HG02885 (cell line): ENCODE results near the gene DPP6.

ENCODE experiments used
- ATAC-seq: cut with Tn5 transposase; IDR thresholded peaks from one replicate; pipeline ENCODE4 v1.9.1; 2021; ENCODE audit warnings: mild to moderate bottlenecking; ENCODE audit not compliant: unreplicated experiment, poor library complexity

Gene DPP6

GRCh38 chr7:154324196-154324595, 272.0 kb downstream of the DPP6 start:
- no peak for ATAC-seq

DNA sequence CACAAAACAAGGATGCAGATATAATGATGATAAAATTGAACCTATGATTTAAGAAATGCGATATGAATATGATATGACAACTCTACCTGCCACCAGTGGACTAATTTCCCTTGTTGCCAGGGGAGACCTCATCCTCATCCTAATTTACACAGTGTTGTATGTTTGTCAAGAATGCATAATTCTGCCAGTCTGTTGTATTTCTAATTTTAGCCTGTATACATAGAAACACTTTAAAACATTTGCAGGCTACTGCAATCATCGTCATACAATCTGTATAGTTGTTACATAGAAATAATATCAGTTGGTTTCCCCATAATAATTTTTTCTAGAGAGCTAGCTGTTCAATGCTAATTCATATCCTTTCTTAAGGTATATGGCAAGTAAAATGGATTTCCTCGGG, 274.2 kb downstream of the DPP6 start:
- ATAC-seq, result no peak

DNA sequence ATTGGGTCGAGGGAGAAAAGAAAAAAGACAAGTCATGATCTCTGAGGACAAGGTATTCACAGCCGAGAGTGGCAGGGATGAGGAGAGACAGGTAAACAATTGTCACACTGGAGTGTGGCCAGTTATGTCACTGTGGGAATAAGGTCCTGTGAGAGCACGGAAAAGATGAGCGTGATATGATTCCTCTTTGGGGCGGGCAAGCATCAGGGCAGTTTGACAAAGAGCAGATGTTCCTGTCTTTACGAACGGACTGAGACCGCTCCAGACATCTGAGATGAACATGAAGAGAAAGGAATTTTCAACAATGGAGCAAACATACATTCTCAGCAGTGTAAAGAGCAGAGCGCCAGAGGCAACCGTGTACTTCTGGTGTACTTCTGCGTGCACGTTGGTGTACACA, 278.1 kb downstream of the DPP6 start:
- ATAC-seq, result no peak

DNA sequence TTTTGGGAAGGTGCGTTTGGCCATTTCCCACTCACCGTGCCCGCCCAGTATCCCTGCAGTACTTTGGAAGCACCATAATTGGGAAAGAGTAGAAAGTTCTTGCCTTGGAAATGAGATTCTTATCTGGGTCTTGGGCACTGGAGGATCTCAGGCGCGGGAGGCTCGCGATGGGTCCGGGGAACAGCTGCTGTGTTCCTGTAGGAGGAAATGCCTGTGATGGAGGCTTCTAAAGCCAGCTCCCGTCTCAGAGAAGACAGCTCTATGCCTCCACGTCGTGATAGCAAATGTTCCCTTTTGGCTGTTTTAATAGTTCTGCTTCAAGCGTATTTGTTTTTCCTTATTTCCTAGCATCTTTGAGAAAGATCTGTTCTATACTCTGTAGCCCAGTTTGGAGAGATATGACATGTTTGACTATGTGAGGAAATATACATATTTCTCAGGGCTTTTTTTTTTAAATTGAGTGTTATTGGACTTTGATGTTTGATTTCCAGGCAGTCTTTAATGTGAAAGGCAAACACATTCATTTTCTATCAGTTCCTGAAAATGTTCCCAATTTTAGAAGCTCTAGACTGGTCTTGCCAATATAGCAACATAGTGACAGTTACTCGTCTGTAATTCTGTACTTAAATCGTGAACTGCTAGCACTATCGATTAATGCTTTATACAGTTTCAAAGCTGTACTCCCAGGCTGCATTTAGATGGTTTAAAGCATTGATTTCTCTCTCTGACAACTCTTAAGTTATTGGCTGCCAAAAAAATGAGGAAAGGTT, 280.8 kb downstream of the DPP6 start:
- no peak for ATAC-seq

DNA sequence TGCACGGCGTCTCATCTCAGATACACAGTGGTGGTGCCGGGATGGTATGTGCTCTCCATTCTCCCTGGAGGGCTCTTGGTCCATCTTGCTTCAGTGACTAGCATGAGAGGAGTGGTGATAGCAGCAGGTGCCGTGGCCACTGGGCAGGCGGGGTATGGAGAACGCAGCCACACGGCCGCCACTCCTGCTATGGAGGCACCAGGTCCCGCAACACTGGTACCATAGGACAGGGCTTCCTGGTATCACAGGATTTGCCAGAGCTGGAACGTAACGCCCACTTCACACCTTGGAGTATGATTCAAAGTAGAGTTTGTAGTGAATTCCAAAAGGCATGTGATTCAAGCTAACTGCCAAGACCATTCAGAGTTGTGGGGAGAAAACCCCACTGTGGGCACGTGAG, 284.1 kb downstream of the DPP6 start:
- ATAC-seq, result no peak

GRCh38 chr7:154338701-154339506, 286.7 kb downstream of the DPP6 start:
- no peak for ATAC-seq

- no peak for ATAC-seq
These were observed 290.9 kb downstream of the DPP6 start for GRCh38 chr7:154342971-154343633.

DNA sequence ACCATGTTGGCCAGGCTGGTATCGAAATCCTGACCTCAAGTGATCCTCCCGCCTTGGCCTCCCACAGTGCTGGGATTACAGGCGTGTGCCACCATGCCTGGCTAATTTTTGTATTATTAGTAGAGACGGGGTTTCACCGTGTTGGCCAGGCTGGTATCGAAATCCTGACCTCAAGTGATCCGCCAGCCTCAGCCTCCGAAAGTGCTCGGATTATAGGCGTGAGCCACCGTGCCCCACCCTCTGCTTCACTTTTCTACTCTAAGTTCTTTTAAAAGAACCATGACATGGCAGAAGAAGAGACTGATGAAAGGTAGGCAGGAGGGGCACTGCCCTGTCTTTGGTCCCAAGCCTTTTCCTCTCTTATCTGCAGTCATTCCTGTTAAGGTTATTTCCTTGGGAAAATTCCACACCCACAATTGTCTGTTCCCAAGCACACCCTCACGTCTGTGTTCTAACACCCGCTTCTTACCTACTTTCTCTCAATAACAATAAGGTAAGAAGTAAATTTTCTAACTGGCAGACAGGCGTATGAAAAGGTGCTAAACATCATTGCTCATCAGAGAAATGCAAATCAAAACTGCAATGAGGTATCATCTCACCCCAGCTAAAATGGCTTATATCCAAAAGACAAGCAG, 291.7 kb downstream of the DPP6 start:
- ATAC-seq, result no peak

DNA sequence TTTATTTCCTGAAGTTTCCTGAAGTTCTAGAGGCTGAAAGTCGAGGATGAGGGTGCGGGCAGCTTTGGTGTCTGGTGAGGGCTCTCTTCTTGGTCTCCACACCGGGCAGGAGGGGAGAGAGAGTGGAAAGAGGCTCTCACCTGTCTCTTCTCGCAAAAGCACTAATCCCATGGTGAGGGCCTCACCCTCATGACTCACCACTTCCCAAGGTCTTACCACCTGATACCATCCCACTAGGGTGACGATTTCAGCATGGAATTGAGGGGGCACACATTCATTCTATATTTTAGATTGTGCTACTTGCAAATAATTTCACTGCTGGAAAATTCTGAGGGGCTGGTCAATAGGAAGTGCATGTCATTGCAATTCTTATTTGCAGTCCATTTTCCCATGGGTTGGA, 292.9 kb downstream of the DPP6 start:
- no peak for ATAC-seq

DNA sequence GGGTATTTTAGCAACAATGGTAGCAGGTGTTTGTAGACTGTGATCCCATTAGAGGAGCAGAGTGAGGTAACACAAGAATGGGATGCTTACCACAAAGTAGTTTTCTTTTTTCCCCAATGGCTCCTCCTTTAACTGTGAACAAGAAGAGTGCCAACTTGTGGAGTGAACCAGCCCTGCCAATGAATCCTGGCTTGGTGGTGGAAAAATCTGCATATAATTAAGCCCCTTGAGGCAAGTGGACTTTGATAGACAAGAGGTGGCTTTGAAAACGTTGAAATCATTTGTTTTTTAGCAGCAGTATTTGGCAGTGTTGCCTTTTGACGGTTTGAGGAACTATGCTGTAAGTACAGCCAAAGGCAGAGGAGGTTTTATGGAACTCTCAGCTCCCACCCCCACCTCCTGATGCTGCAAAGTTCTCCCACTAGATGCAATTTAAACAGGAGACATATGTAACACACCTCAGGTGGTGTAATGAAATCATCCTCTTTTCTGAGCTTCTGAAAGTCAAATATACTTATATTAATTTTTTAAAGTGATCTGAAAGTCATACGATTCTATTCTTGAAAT, 295.6 kb downstream of the DPP6 start:
- ATAC-seq, result no peak

DNA sequence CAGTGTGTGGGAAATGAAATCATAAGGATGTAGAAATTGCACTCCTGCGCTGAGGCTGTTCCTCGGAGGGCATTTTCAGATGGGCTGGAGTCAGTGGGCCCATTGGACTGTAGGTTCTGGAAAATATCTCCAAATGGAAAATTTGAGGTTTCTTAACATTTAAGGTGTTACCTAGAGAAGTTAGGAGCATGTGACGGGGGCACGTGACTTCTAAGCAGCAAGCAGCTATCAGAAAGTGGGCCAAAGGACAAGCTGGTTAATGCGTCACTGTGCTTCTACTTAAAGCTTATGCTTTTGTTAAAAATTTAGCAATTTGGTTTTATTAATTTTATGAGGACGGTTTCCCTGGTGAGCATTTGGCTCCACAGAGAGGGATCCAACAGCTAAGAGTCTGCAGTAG, 298.7 kb downstream of the DPP6 start:
- no peak for ATAC-seq

GRCh38 chr7:154353355-154353767, 301.2 kb downstream of the DPP6 start:
- ATAC-seq, result no peak

DNA sequence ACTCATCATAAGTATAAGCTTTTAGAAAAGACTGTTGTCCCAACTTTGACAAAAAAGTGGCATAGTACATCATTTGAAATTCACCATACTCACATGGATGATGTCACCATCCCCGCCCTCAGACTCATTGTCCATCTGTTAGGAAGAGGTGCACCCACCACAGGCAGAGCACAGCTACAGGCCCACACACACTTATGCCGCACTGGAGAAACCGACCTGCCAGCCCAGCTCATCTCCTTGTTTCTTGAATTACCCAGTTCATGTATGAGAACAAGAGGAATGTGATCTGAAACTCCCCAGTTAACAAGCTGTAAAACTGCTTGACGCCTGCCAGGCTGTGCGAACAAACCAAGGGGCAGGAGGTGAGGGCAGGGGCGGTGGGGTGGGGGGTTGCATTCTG, 312.0 kb downstream of the DPP6 start:
- ATAC-seq, result no peak

DNA sequence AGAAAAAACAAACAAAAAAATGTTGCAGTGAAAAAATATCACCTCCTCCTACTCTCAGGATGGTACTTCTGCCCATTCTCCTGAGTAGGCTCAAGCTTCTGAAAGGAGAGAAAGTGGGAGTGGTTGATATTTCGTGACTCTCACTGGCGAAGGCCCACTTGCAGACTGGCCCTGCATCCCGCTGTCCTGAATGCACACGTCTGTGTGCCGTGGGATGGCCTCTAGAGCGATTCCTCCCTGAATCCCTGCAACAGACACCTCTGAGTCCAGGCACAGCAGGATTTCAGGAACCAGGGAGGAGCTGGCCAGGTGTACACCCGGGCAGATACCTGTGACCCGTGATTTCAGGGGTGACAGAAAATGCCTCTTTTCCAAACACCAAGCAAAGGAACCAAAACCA, 319.2 kb downstream of the DPP6 start:
- no peak for ATAC-seq

- ATAC-seq, result no peak
These were observed 319.9 kb downstream of the DPP6 start for GRCh38 chr7:154372011-154372601.

DNA sequence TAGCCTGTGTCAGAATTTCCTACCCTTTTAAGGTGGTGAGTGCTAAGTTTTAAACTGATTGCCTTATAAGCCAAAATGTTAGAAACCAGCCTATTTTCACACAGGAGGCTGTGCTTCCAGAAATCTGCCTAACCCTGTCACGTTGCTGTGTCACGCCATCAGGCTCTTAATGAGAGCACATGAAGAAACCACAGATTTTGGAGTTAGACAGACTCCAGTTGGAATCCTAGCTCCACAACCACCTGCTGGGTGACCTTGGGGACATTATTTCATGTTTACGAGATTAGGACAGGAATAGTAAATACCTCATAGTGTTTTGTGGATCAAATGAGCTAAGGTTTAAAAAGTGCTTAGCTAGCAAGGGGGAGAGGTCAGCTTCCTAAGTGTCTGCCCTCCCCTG, 321.8 kb downstream of the DPP6 start:
- no peak for ATAC-seq

DNA sequence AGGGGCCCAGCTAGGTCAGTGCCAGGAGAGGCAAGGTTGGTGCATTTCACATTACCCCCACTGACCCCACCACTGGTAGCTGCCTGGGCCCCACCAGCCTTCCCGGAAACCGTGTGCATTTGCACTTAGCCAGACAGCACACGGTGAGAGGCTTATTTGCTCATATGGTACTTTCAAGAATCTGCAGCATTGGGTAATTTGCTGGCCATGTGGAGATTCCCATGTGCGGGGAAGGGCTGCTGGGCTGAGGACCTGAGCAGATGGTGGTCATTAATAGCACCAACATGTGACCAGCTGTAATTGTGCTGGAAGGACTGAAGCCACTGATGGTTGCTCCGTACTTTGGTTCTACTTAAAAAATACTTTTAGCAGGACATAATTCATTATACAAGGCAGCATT, 323.8 kb downstream of the DPP6 start:
- ATAC-seq, result no peak

DNA sequence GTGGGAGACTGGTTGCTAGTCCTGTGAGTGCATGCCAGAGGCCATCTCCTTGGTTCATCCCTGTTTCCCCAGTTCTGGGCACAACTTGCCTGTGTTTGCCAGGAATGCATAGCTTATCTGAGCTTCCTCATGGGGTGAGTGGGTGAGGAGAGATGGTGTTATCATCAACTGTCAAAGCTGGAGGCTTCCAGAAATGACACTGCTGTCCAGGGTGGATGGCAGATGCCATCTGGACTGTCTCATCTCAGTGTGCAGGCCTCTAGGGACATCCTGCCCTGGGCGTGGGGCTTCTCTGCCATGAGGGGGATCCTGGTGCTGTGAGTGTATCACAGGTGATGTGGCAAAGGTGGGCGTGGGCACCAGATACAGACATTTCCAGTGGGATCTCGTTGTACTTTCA, 328.6 kb downstream of the DPP6 start:
- no peak for ATAC-seq

DNA sequence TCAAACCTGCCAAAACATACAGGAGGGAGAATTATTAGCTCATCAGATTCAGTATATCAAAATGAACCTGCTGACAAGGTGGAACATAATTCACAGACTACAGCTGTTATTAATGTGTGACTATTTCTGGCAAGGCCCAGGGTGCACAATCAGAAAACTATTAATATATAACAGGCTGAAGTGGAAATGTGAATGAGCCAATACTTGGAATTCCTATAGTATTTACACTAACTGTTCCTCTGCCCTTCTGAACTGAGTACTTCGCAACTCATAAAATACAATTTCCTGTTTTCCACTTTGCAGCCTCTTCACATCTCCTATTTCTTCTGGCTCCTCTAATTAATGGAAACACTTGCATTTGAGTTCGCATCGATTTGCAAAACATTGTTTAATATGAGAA, 330.8 kb downstream of the DPP6 start:
- ATAC-seq, result no peak

- ATAC-seq, result no peak
These were observed 333.0 kb downstream of the DPP6 start for GRCh38 chr7:154385214-154385613.
